Neural cell (in vitro differentiated cells): Measurements from ENCODE around the gene TMED8. TPM values are rescaled to one million over a fixed set of nuclear protein-coding genes. Genes with fewer than 3 reads are reported as not detected.

Experiments used
- H2AFZ ChIP-seq: fragments of 200-600, 300-800 bp; sonication (generic), shearing (Covaris generic); 2 replicates; pipeline ENCODE4 v1.6.0; 2014; ENCODE audit warnings: low read depth, mild to moderate bottlenecking, antibody characterized with exemption, low read length, moderate library complexity
- H3F3A ChIP-seq: fragments of 200-600 bp; shearing (Covaris generic); 2 replicates; pipeline ENCODE4 v1.6.1; 2016; ENCODE audit warnings: mild to moderate bottlenecking, moderate library complexity, mixed read lengths, antibody characterized with exemption, low read length; ENCODE audit not compliant: insufficient read depth, poor library complexity, severe bottlenecking
- H3K27ac ChIP-seq: fragments of 200-600, 300-800 bp; sonication (generic), shearing (Covaris generic); 2 replicates; pipeline ENCODE4 v1.5.1; 2014; ENCODE audit warnings: mild to moderate bottlenecking, low read length, moderate library complexity
- H3K27me3 ChIP-seq: fragments of 300-800, 200-600 bp; sonication (generic), shearing (Covaris generic); 2 replicates; pipeline ENCODE4 v1.6.0; 2014; ENCODE audit warnings: mild to moderate bottlenecking, low read depth, low read length, moderate library complexity; ENCODE audit not compliant: insufficient read depth
- H3K36me3 ChIP-seq: fragments of 300-800, 200-600 bp; sonication (generic), shearing (Covaris generic); 2 replicates; pipeline ENCODE4 v1.5.1; 2014; ENCODE audit warnings: mild to moderate bottlenecking, antibody characterized with exemption, low read length, moderate library complexity; ENCODE audit not compliant: insufficient read depth
- H3K4me2 ChIP-seq: fragments of 300-800, 200-600 bp; sonication (generic), shearing (Covaris generic); 2 replicates; pipeline ENCODE4 v1.6.0; 2014; ENCODE audit warnings: mild to moderate bottlenecking, low read length
- H3K4me3 ChIP-seq: fragments of 300-800, 200-600 bp; sonication (generic), shearing (Covaris generic); 2 replicates; pipeline ENCODE4 v1.5.1; 2014; ENCODE audit warnings: mild to moderate bottlenecking, low read length, moderate library complexity
- H3K79me2 ChIP-seq: fragments of 200-600 bp; shearing (Covaris generic); replicated peaks from 2 replicates; pipeline ENCODE4 v1.6.0; 2014; ENCODE audit warnings: mild to moderate bottlenecking, low read length, moderate library complexity; ENCODE audit not compliant: insufficient read depth
- H3K9ac ChIP-seq: fragments of 300-800, 200-600 bp; sonication (generic), shearing (Covaris generic); 2 replicates; pipeline ENCODE4 v1.6.1; 2016; ENCODE audit warnings: mild to moderate bottlenecking, low read length, mixed read lengths
- H3K9me2 ChIP-seq: fragments of 200-600 bp; shearing (Covaris generic); 2 replicates; pipeline ENCODE4 v1.6.1; 2016; ENCODE audit warnings: mild to moderate bottlenecking, low read length, mixed read lengths; ENCODE audit not compliant: insufficient read depth
- H3K9me3 ChIP-seq: fragments of 200-600, 300-800 bp; sonication (generic), shearing (Covaris generic); 2 replicates; pipeline ENCODE4 v1.6.1; 2016; ENCODE audit warnings: mild to moderate bottlenecking, mixed run types, low read length, moderate library complexity, mixed read lengths
- H4K20me1 ChIP-seq: fragments of 200-600 bp; shearing (Covaris generic); 2 replicates; pipeline ENCODE4 v1.6.1; 2016; ENCODE audit warnings: mild to moderate bottlenecking, mixed run types; ENCODE audit not compliant: insufficient read depth
- EP300 ChIP-seq: fragments of 450-650 bp; conservative IDR thresholded peaks from 2 replicates; pipeline ENCODE4 v1.6.1; 2014; ENCODE audit warnings: antibody characterized with exemption, mild to moderate bottlenecking, moderate library complexity; ENCODE audit not compliant: poor library complexity, severe bottlenecking
- EZH2 ChIP-seq: fragments of 200-600, 300-800 bp; shearing (Covaris generic), sonication (generic); IDR thresholded peaks from 2 replicates; pipeline ENCODE4 v1.6.1; 2014; ENCODE audit warnings: antibody characterized with exemption, low read length, borderline replicate concordance, mild to moderate bottlenecking; ENCODE audit not compliant: insufficient read depth, poor library complexity, severe bottlenecking
- MXI1 ChIP-seq: fragments of 450-650 bp; conservative IDR thresholded peaks from 2 replicates; pipeline ENCODE4 v1.6.1; 2014; ENCODE audit warnings: antibody characterized with exemption, mild to moderate bottlenecking; ENCODE audit not compliant: poor library complexity, severe bottlenecking
- POLR2AphosphoS5 ChIP-seq: IDR thresholded peaks from 2 replicates; pipeline ENCODE4 v1.6.1; 2012
- RAD21 ChIP-seq: fragments of 450-650 bp; conservative IDR thresholded peaks from 2 replicates; pipeline ENCODE4 v1.6.1; 2014; ENCODE audit warnings: antibody characterized with exemption, mild to moderate bottlenecking, moderate library complexity
- SMC3 ChIP-seq: fragments of 450-650 bp; conservative IDR thresholded peaks from 2 replicates; pipeline ENCODE4 v1.6.1; 2014; ENCODE audit warnings: antibody characterized with exemption, mild to moderate bottlenecking, moderate library complexity; ENCODE audit not compliant: poor library complexity
- TAF1 ChIP-seq: IDR thresholded peaks from 2 replicates; pipeline ENCODE4 v1.6.1; 2012; ENCODE audit warnings: low read depth
- polyA plus RNA-seq: library from polyadenylated mRNA; depleted of rRNA; stranded (reverse); fragments of >200 nt; gene quantifications from 2 replicates; pipeline ENCODE4 v1.2.3, GENCODE V29; 2014
- TF ChIP-seq, protein P1 (sequence below): IDR thresholded peaks from 2 replicates; pipeline ENCODE4 v1.6.1; 2012; ENCODE audit warnings: borderline replicate concordance
- TF ChIP-seq, protein P2 (sequence below): fragments of 450-650 bp; IDR thresholded peaks from 2 replicates; pipeline ENCODE4 v1.5.1; 2014; ENCODE audit warnings: antibody characterized with exemption, mild to moderate bottlenecking, moderate library complexity; ENCODE audit not compliant: poor library complexity, severe bottlenecking

The TMED8 gene
- polyA plus RNA-seq, 1 donor from 2014 or later: 16.5 TPM

DNA sequence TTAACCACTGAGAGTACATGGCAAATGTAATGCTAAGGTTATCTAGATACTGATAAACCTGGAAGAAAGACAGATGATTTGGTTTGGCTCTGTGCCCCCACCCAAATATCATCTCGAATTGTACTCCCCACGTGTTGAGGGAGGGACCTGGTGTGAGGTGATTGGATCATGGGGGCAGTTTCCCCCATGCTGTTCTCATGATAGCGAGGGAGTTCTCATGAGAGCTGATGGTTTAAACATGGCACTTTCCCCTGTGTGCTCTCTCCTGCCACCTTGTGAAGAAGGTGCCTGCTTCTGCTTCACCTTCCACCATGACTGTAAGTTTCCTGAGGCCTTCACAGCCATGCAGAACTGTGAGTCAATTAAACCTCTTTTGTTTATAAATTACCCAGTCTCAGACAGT is 32.2 kb upstream of the TMED8 start:
- no peak overlapping the region for H3K27ac ChIP-seq
- H3K4me3 ChIP-seq: no peak overlapping the region
- H2AFZ ChIP-seq: no peak overlapping the region
- TF ChIP-seq RAD21 (no peak), EP300 (no peak), EZH2 (no peak), SMC3 (no peak), MXI1 (no peak), POLR2AphosphoS5 (no peak), TAF1 (no peak)
- TF ChIP-seq, protein P1, sequence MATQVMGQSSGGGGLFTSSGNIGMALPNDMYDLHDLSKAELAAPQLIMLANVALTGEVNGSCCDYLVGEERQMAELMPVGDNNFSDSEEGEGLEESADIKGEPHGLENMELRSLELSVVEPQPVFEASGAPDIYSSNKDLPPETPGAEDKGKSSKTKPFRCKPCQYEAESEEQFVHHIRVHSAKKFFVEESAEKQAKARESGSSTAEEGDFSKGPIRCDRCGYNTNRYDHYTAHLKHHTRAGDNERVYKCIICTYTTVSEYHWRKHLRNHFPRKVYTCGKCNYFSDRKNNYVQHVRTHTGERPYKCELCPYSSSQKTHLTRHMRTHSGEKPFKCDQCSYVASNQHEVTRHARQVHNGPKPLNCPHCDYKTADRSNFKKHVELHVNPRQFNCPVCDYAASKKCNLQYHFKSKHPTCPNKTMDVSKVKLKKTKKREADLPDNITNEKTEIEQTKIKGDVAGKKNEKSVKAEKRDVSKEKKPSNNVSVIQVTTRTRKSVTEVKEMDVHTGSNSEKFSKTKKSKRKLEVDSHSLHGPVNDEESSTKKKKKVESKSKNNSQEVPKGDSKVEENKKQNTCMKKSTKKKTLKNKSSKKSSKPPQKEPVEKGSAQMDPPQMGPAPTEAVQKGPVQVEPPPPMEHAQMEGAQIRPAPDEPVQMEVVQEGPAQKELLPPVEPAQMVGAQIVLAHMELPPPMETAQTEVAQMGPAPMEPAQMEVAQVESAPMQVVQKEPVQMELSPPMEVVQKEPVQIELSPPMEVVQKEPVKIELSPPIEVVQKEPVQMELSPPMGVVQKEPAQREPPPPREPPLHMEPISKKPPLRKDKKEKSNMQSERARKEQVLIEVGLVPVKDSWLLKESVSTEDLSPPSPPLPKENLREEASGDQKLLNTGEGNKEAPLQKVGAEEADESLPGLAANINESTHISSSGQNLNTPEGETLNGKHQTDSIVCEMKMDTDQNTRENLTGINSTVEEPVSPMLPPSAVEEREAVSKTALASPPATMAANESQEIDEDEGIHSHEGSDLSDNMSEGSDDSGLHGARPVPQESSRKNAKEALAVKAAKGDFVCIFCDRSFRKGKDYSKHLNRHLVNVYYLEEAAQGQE: no peak
- TF ChIP-seq, protein P2, sequence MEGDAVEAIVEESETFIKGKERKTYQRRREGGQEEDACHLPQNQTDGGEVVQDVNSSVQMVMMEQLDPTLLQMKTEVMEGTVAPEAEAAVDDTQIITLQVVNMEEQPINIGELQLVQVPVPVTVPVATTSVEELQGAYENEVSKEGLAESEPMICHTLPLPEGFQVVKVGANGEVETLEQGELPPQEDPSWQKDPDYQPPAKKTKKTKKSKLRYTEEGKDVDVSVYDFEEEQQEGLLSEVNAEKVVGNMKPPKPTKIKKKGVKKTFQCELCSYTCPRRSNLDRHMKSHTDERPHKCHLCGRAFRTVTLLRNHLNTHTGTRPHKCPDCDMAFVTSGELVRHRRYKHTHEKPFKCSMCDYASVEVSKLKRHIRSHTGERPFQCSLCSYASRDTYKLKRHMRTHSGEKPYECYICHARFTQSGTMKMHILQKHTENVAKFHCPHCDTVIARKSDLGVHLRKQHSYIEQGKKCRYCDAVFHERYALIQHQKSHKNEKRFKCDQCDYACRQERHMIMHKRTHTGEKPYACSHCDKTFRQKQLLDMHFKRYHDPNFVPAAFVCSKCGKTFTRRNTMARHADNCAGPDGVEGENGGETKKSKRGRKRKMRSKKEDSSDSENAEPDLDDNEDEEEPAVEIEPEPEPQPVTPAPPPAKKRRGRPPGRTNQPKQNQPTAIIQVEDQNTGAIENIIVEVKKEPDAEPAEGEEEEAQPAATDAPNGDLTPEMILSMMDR: no peak
- H3F3A ChIP-seq: no peaks in the 10 kb centered on the region
- H3K9ac ChIP-seq: no peak overlapping the region
- H3K36me3 ChIP-seq: no peaks in the 10 kb centered on the region
- no peak overlapping the region for H3K4me2 ChIP-seq
- no peaks in the 10 kb centered on the region for H3K27me3 ChIP-seq
- no peaks in the 10 kb centered on the region for H4K20me1 ChIP-seq
- no peaks in the 10 kb centered on the region for H3K9me3 ChIP-seq
- no peaks in the 10 kb centered on the region for H3K79me2 ChIP-seq
- H3K9me2 ChIP-seq: no peaks in the 10 kb centered on the region

DNA sequence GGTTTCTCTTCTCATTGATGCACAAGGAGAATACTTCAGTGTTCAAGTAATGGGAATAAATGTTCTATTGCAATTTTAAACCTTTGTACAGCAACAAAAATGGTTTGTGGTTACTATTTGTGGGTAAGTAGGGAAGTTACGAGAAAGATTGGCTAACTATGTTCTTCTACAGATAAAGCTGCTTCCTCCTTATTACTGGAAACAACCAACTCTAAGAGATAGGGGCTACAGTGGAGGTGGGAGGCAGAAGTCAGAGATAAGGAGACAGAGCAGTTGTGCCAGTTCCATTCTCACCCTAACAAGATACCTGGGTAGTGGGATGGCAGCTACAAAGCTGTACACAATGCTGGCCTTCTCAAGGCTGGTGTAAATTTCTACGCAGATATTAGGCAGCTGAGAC is 30.3 kb upstream of the TMED8 start:
- H3K27ac ChIP-seq: no peak overlapping the region
- H3K36me3 ChIP-seq: no peaks in the 10 kb centered on the region
- no peak overlapping the region for H2AFZ ChIP-seq
- no peaks in the 10 kb centered on the region for H3K27me3 ChIP-seq
- H3K4me2 ChIP-seq: no peak overlapping the region
- H3K79me2 ChIP-seq: no peaks in the 10 kb centered on the region
- H3K9me3 ChIP-seq: no peaks in the 10 kb centered on the region
- TF ChIP-seq POLR2AphosphoS5 (no peak), SMC3 (no peak), TAF1 (no peak), EZH2 (no peak), RAD21 (no peak), MXI1 (no peak), EP300 (no peak)
- TF ChIP-seq, protein P1: no peak
- TF ChIP-seq, protein P2: no peak
- H3F3A ChIP-seq: no peaks in the 10 kb centered on the region
- no peak overlapping the region for H3K9ac ChIP-seq
- H3K4me3 ChIP-seq: no peak overlapping the region
- H4K20me1 ChIP-seq: no peaks in the 10 kb centered on the region
- no peaks in the 10 kb centered on the region for H3K9me2 ChIP-seq
